GM12801 (cell line): ENCODE measurements around the gene AGAP1.

ENCODE experiments used
- CTCF ChIP-seq: IDR thresholded peaks from one replicate; pipeline ENCODE4 v1.5.1; 2011; ENCODE audit warnings: control low read depth; ENCODE audit not compliant: insufficient read length; ENCODE audit errors: extremely low read depth

AGAP1 gene

GRCh38 chr2:235575431-235575830 is 81.6 kb downstream of the AGAP1 start:
- no peak for TF ChIP-seq CTCF

GRCh38 chr2:235575904-235576303 is 82.1 kb downstream of the AGAP1 start:
- no peak for TF ChIP-seq CTCF

- no peak for TF ChIP-seq CTCF
These were observed 82.6 kb downstream of the AGAP1 start for GRCh38 chr2:235576337-235576910.

GRCh38 chr2:235577404-235578330 is 83.8 kb downstream of the AGAP1 start:
- TF ChIP-seq CTCF, result no peak

- TF ChIP-seq CTCF, result no peak
These were observed 85.3 kb downstream of the AGAP1 start for GRCh38 chr2:235579128-235579527.

GRCh38 chr2:235580426-235581157 is 86.7 kb downstream of the AGAP1 start:
- no peak for TF ChIP-seq CTCF

- TF ChIP-seq CTCF, result no peak
These were observed 88.3 kb downstream of the AGAP1 start for GRCh38 chr2:235582081-235582686.
